ENCODE measurements around the gene R3HCC1L.

R3HCC1L gene

DNA sequence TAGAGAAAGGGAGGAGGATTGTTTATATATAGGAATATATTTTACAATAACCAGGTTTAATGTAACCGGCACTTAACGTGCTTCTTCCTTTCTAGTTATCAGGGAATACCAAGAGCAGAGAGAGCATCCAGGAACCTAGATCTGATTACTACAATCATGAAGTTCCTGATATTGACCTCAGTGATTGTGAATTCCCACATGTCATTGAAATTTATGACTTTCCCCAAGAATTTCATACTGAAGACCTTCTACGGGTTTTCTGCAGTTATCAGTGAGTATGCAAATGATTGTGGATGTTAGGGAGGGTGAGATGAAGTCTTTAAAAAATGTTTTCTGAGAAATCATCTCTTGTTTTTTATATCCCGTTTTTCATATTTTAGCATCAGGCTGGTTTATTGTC lies 97.0 kb downstream of the R3HCC1L start:
- no peak for DNase-seq (ENCODE audit: low read depth, low spot score)

DNA sequence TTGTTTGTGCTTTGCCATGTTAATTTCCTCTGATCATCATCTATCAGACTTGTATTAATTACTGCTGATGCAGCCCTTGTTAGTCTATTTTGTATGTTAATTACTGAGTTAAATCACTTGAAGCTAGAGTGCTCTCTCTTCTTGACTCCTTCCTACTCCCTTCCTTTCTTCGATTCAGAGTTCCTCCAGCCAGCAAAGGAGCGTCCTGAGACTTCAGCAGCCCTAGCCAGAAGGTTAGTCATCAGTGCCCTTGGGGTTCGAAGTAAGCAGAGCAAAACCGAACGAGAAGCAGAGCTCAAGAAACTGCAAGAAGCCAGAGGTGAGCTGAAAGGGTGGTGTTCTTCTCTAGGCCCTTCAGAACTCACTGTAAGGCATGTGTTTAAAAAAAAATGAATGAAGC lies 101.4 kb downstream of the R3HCC1L start:
- no peak for DNase-seq (ENCODE audit: low read depth, low spot score)

- DNase-seq (ENCODE audit: low read depth, low spot score) = no peak
Measured at GRCh38 chr10:98236862-98237261, 102.4 kb downstream of the R3HCC1L start.

DNA sequence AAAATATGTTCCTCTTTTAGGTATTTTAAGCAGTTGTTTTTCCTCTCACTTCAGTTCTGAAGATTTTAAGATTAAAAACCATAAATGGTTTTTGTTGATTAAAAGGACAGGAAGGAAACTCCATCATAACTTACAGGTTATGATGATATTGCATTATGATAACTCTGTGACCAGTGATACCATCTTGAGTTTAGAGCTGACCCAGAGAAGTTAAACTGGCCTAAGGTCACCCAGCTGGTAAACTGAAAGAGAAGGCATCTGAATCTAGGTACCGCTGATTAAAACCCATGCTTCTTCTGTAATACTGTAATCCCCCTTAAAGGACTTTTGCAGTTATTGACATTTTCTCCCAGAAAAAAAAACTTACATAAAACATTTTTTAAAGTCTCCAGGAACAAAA lies 103.9 kb downstream of the R3HCC1L start:
- no peak for DNase-seq (ENCODE audit: low read depth, low spot score)

GRCh38 chr10:98240524-98240923 lies 106.1 kb downstream of the R3HCC1L start:
- DNase-seq (ENCODE audit: low read depth, low spot score) = no peak

DNA sequence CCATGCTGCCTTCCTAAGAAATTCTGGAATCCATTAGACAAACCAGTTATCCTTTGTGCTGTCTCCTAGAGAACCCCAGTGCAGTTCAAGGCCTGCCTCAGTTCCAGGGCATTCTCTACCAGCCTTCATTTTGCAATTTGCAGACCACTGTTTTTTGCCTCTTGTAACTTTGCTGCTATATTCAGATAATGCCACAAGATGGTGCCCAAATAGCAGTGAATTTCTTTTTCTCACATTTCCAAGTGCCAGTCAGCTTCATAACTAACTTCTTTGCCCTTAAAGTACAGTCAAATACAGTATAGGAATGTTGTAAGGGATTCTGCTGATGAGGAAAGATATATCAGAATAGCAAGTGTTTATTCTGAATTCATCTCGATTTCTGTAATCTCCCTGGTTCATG lies 108.4 kb downstream of the R3HCC1L start:
- no peak for DNase-seq (ENCODE audit: low read depth, low spot score)

- DNase-seq (ENCODE audit: low read depth, low spot score) = no peak
Measured at GRCh38 chr10:98244141-98244540, 109.7 kb downstream of the R3HCC1L start.

DNA sequence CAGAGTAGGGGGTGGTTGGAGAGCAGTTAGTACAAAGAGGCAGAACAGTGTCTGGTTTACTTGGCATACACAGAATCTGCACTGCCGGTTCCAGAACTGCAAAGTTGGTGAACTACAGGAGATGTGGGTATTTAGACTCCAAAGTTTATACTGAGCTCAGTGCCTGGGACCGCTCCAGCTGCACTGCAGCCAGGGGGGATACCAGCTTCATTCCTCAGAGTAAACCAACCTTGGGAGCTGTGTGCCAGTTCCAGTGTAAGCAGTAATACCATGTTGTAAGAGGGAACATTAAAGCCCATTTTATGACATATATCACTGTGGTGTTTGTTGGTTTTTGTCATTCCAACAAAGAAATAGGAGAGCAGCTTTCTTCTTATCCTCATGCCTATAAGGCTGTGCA lies 110.1 kb downstream of the R3HCC1L start:
- DNase-seq (ENCODE audit: low read depth, low spot score) = no peak

- no peak for DNase-seq (ENCODE audit: low read depth, low spot score)
Measured at GRCh38 chr10:98246911-98247805, 112.7 kb downstream of the R3HCC1L start.

GRCh38 chr10:98248018-98248417 lies 113.6 kb downstream of the R3HCC1L start:
- DNase-seq (ENCODE audit: low read depth, low spot score) = no peak

- DNase-seq (ENCODE audit: low read depth, low spot score) = no peak
Measured at GRCh38 chr10:98249134-98249533, 114.7 kb downstream of the R3HCC1L start.

DNA sequence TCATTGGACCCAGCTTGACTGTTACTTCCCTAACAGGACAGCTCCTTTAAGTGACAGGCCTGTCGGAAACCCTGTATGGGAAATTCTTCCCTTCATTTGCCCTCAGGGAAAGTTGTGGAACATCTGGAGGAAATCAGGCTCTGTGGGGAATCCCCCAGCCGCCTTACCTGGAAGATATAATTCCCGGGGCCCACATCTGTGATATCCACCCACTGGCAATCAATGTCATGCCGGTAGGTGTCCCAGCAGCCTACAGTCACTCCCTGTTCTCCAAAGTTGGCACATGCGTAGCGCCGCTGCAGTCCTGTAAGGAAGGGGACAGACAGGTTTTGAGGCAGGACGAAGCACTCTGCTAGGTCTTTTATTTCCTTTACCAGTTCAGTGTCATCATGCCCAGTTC lies 116.9 kb downstream of the R3HCC1L start:
- DNase-seq (ENCODE audit: low read depth, low spot score) = no peak

DNA sequence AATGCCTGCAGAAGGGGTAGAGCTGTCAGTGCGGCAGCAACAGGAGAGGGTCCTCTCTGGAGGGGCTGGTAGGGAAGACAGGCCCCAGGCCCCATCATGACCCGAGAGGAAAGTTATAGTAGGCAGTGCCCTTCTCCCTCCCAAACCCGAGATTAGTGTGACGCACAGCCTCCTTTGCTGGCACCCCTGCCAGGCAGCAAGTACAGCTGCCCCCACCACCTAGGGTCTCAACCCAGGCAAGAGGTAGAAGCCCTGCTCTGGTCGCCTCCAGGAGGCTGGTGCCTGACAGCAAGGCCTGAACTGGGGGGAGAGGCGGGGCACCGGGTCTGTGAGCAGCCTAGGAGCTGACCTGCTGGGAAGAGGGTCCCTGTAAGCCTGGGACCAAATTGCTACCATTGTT lies 118.0 kb downstream of the R3HCC1L start:
- no peak for DNase-seq (ENCODE audit: low read depth, low spot score)

DNA sequence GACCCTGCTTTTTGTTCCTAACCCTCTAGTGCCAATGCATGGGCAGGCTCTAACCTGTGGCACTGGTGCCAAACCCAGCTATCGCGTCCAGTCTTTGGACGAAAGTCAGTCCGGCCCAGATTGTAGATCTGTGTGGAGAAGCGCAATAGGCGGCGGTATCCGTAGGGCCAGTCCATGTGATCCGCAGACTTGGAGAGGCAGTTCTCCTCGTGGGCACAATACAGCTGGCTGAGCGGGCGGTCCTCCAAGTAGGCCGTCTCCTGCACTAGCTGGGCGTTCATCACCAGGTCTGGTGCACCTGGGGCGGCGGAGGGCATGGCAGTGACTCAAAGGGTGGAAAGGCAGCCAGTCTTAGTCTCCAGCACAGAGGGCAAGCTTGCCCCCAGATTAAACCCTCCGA lies 119.0 kb downstream of the R3HCC1L start:
- no peak for DNase-seq (ENCODE audit: low read depth, low spot score)

DNA sequence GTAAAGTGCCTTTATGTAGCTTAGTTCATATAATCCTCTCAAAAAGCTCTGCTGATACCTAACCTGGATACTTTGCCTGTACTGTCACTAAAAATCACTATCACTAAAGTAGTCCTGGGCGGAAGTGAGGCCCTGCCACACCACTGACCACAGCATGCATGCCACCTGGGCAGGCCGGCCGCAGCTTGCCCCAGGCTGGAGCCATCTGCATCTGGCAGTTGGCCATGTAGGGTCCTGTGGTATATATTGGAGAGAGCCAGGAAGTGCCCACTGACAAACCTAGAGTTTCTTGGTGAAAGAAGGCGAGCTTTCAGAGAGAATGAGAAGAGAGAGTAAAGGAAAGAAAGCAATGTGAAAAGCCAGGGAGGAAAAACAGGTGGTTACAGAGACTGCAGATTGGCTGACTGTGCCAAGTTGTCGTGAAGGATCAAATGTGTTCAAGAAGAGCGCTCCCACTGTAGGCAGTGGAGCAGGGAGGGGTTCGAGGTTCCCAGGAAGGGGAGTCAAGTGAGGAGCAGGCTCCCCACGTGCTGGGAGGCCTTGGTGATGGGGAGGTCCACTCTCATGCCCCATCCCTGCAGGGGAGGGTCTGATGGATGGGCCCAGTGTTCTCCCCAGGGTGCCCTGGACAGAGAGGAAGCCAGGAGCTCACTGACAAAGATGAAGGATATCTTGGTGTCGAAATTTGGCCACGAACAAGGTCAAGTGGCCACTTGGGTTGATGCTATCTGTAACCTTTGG lies 119.9 kb downstream of the R3HCC1L start:
- DNase-seq (ENCODE audit: low read depth, low spot score) = no peak

DNA sequence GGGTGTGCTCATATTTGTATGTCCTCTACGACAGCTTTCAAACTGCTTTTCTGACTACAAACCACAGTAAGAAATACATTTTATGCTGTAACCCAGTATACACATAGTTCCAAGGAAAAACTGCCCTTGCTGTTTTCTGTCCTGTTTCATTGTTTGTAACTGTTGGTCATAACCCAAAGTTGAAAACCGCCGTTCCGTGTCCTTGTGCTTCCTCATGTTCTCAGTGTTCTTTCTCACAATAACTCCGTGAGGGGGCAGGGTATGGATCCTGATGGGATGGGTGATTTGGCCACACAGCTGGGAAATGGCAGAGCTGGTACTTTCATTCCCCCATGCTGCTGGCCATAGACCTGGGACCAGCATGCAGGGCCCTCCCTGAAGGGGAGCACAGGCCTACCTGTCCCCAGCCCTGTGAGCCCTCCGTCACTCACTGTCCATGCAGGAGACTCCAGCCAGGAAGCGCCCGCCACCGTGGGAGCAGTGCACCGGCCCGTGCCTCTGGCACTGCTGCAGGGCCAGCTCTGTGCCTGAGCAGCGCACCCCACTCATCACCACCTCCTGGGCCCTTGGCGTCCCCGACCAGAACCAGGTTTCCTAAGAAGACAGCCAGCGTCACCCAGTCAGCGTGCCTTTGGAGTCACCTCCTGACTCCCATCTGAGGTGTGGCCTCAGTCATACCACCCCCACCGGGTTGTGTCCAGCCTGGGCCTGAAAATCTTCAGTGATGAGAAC lies 120.9 kb downstream of the R3HCC1L start:
- no peak for DNase-seq (ENCODE audit: low read depth, low spot score)

GRCh38 chr10:98256692-98257091 lies 122.2 kb downstream of the R3HCC1L start:
- DNase-seq (ENCODE audit: low read depth, low spot score) = no peak

- no peak for DNase-seq (ENCODE audit: low read depth, low spot score)
Measured at GRCh38 chr10:98257198-98257597, 122.7 kb downstream of the R3HCC1L start.

DNA sequence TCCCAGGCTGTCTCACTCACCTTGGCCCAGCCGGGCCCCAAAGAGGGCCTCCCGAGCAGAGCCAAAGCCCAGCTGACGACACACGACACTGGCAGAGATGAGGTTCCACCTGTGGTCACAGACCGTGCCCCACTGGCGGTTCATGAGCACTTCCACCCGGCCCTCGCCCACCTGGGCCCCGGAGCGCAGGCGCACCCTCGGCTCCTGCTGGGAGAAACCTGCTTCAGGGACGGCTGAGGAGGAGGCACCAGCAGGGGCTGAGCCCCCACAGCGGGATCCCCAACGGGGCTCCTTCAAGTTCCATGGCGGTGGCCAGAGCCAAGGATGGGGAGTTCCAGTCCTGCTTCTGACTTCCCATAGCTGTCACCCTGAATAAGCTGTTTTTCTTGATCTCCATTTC lies 123.5 kb downstream of the R3HCC1L start:
- no peak for DNase-seq (ENCODE audit: low read depth, low spot score)

DNA sequence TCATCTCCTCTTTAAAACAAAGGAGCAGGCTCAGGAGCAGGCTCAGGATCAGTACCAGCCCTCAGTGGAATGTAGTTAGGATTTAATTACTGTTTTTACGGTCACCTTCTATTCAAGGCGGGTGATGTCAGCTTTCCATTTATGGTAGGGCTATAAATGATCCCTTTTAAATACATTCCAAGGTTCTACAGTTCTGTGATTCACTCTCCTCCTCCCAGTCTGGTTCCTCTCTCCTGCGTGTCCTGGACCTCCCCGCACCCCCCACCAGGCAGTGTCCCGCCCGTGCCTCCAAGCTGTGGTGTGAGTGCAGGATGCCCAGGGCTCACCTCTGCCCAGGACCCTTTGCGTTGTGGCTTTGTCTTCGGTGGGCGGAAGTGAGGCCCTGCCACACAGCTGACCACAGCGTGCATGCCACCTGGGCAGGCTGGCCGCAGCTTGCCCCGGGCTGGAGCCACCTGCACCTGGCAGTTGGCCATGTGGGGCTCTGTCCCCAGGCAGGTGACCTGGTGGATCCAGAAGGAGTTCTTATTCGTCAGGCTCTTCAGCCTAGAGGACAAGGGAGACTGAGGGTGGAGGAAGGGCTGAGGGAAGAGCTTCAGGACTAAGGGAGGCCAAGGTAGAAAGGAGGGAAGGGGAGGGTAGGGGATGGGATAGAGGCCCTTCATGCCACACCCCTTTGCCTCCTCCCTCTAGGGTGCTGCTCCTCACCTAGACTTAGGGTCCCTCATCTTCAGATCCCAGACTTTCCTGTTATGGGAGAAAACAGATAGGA lies 124.4 kb downstream of the R3HCC1L start:
- DNase-seq (ENCODE audit: low read depth, low spot score) = no peak

GRCh38 chr10:98259606-98260315 lies 125.3 kb downstream of the R3HCC1L start:
- DNase-seq (ENCODE audit: low read depth, low spot score) = no peak

Data from activated CD4-positive, CD25-positive, alpha-beta regulatory T cell treated with anti-CD3 and anti-CD28 coated beads, Interleukin-2, amount 50 U/mL, for 16 hours (primary cell).